DMS153 treated with DMSO at 0.1 percent for 48 hours (cell line): ENCODE measurements around the gene TH.

ENCODE experiments used
- DNase-seq: peaks from one replicate; lab custom pipeline; 2025; ENCODE audit not compliant: unreplicated experiment; lab: John Stamatoyannopoulos, UW

Gene TH

GRCh38 chr11:2115308-2115707, 56.3 kb downstream of the TH start:
- DNase-seq: no peak

GRCh38 chr11:2114430-2115241, 57.0 kb downstream of the TH start:
- DNase-seq: no peak
